NOMO-1 treated with DMSO at 0.1 percent for 48 hours (cell line): ENCODE results near the gene ATP11C.
"Not testable (repeated sequence)": the region's sequence is repeated elsewhere in the genome, so short reads cannot be mapped to it uniquely, and the experiment has no call there.

Experiments used
- DNase-seq: peaks from one replicate; lab custom pipeline; 2025; ENCODE audit not compliant: unreplicated experiment; lab: John Stamatoyannopoulos, UW

ATP11C gene

DNA sequence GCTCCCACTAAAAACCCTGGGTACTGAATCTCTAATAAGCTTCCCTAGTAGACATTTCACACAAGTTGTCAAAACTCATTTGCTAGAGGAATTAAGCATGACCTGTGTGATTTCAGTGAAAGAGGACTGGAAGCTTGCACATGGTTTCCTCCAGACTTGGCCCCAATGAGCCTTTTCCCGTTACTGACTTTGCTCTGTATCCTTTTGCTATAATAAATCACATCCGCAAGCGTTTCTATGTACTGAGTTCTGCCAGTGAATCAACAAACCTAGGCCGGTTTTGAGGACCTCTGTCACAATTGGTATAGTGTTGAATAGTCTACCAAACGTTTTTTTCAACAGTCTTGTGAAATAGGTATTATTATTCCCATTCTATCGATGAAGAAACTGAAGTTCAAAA, 8.2 kb downstream of the ATP11C start:
- DNase-seq: no peak

DNA sequence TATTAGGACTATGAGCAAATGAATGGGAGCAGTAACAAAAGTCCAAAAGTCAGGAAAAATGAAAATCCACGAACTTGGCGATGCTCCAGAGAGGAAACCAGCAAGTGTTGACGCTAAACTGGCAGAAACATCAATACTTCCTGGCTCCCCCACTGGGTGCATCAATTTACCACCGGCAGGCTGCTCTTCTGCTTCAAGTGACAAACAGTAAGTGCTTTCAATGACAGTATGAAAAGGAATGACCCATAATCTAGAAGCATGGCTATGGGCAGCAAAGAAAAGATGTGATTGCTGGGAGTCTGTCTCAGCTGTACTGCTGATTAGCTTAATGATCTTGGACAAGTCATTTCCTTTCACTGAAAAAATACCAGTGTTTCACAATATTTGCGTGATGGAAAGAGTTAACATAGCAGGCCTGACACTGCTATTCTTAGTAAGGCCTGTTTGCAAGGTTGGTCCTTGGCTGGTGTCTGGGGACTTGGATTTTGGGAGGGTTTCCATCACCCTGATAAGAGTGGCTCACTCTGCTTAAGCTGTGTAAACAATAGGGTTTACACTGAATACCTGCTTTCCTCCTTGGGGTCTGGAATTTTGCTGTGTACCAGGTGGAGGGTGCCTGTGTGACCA, 8.7 kb downstream of the ATP11C start:
- DNase-seq: no peak

DNA sequence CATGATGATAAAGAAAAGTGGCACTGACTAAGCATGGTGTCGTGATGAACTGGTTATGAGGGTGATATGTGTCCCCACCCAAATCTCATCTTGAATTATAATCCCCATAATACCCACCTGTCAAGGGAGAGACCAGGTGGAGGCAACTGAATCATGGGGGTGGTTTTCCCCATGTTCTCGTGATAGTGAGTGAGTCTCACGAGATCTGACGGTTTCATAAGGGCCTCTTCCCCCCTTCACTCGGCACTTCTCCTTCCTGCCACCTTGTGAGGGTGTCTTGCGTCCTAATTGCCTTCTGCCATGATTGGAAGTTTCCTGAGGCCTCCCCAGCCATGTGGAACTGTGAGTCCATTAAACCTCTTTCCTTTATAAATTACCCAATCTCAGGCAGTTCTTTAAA, 11.7 kb downstream of the ATP11C start:
- DNase-seq: not testable (repeated sequence)

DNA sequence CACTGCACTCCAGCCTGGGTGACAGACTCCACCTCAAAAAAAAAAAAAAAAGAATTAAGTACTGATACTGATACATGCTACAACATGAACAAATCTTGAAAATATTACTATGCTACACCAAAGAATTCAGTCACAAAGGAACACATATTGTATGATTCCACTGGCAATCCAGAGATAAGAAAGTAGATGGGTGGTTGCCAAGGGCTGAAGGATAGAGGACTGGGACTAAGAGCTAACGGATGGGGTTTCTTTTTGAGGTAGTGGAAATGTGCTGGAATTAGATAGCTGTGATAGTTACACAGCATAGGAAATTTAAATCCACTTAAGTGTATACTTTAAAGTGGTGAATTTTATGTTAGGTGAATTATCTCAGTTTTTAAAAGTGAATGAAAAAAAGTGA, 12.5 kb downstream of the ATP11C start:
- no peak for DNase-seq

DNA sequence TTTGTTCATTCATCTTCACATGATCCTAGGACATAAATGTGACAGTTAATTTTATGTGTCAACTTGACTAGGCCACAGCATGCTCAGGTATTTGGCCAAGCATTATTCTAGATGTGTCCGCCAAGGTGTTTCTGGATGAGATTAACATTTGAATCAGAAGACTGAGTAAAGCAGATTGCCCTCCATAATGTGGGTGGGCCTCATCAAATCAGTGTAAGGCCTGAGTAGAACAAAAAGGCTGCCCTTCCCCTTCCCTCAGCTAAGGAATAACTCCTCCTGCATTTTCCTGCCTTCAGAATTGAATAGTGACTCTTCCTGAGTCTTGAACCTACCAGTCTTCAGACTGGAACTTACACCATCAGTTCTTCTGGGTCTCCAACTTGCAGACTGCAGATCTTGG, 18.4 kb downstream of the ATP11C start:
- no peak for DNase-seq

DNA sequence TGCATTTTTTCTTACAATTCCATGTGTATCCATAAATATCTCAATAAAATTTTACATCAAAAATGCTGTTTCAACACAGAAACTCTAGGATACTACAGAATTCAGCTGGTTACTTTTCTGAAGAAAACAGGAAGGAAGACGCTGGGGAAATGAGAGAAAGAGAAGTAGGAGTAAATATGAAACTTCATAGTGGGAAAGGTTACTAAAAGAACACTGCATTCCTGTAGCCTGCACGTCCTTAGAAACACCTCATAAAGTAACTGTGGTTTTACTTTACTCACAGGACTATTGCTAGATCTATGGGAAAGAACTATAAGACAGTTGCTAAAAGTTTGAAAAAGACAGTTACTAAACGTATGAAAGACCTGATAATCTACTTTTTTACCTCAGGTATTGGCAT, 23.1 kb downstream of the ATP11C start:
- DNase-seq: peak; percentile 7

DNA sequence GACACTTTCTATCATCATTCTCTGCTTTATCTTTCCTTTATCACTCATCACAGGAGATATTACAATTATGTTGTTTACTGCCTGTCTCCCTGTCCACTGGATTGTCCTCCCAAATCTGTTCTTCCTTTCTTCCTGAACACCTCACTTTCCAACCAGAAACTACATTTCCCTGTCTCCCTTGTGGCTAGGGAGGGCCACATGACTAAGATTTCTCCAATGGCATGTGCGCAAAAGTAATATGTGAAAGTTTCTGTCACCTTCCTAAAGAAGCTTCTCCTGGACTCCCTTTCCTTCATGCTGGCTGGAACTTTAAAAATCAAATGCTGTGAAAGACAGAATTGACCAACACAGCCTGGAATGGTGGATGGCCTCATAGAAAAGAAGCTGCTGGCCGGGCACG, 25.8 kb downstream of the ATP11C start:
- no peak for DNase-seq

DNA sequence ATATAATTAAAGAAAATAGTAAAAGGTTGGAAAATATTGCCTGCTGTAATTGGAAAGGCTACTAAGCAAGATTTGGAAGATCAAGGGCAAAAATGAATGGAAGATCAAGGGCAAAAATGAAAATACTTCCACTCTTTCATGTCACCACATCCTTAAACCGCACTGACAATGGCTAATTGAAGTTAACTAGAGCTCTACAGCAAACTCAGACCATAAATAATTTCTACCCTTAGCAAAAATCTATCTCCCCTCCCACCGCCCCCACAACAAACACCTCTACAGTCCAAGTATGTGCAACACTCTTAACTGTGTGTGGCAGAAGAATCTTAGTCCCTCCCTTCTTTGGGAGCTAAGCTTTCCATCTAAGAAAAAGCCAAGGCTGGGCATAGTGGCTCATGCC, 27.1 kb downstream of the ATP11C start:
- no peak for DNase-seq

DNA sequence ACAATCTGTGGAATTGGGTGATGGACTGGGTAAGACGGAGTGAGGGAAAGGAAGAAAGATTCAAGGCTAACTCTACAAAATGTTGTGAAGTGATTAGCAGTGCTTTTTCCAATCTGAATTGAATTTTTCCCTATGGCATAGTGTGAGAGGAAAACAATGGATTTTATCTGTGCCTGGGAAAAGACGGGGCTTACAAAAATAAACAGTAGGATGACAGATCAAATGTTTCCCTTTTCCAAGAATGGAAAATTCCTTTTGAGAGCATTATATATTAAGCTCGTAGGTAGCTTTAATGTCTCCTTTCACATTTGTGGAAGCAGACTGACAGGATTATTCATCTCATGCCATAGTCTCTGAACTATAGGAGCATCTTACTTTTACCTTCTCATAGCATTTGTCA, 27.8 kb downstream of the ATP11C start:
- no peak for DNase-seq

DNA sequence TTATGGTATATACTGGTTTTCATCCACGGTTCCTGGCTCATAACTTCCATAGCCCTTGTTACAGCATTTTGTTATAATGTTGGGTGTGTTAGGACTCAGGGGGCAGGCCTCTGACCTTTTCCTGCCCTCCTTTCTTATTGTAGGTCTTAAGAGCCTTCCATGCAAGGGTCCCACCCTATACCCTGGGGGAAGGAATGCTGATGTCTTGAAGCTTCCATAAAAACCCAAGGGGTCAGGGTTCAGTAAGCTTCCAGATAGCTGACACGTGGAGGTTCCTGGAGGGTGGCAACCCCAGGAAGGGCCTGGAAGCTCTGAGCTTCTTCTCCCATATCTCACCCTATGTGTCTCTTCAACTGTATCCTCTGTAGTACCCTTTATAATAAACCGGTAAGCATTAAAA, 29.6 kb downstream of the ATP11C start:
- no peak for DNase-seq

DNA sequence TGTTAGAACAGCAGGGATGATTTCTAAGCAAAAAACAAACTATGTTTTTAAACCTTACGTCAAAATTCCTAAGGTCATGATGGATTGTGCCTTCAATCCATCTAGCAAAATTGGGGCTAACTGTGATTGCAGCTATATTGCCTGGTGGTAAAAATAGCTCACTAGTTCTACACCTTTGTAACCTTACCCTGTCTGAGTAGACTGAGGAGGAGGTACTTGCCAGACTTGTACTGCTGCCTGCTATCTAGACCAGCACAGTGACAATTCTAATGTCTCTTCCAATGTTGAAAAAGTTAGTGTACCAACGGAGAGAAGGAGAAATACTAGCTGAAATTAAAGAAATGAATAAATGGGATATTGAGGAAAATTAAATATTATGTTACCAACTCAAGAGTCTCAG, 30.3 kb downstream of the ATP11C start:
- no peak for DNase-seq

DNA sequence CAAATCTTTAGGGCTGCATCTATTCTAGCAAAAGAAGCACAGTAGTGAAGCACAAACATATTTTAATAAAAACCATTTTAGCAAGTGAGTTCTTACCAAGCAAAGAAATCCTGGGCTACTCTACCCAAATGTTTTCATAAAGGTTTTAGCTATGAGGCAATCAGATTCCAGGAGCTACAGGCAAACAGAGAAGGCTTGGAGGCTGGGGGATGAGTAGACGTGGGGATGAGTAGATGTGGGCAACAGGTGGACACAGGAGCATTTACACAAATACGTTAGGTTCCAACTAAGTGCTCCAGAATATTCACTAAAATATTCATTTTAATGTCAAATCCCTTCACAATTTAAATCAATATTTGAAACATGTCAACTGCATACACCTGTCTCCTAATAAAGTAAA, 34.5 kb downstream of the ATP11C start:
- no peak for DNase-seq

DNA sequence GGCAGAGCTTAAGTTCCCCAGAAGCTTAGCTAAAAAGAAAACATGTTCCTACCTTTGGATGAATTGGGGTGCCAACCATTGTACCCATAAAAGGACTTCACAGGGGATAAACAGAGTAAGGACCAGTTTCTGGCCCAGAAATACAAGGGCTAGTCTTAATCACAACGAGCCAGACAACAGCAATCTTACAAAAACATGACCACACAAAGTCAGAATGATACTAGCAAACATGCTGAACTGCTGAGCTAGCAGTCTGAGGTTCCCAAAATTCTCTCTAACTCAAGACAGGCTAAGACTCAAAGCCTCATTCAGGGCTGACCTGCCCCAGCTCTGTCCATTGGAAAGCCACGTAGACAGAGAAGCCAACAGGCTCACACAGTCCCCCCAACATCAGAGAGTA, 40.3 kb downstream of the ATP11C start:
- DNase-seq: no peak

DNA sequence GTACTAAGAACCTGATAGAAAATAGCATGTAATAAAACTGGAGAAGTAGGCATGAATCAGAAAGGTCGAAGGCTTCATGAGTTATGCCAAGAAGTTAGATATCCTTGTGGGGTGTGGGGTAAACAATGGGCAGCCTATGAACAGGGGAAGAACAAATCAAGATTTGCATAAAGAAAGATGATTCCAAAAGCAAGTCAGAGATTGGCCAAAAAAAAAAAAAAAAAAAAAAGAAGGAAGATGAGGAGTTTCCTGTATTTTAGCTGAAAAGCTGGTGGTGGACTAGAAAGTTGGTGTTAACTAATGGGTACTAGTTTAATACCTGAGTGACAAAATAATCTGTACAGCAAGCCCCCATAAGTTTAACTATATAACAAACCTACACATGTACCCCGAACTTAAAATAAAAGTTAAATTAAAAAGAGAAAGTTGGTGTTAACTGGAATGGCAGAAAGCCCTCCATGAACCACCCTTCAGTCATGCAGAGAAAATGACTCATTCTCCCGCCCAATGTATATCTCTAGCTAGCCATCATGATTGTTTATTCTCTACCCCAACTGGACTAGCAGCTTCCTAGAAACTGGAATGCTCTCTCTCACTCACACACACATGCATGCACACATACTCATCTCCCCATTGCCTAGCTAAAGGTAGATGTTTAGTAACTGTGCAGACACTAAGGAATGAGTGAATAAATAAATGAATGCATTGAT, 41.7 kb downstream of the ATP11C start:
- DNase-seq: peak; percentile 3

DNA sequence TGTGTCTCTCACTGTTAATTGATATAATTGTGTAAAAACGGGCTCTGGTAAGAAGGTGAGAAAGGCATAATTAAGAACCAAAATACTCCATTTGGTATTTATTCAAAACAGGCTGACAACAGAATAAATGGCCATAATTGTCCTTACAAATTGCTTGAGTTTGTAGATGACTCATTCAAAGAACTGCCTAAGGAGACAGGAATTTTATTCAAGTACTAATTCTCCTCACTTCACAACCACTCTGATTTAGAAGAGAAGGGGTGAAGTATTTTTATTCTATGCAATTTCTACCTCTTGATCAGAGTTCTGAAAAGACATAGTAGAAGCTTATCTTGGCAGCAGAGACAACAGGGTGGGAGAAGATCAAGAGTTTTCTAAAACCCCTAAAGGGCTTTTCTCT, 43.1 kb downstream of the ATP11C start:
- DNase-seq: no peak

DNA sequence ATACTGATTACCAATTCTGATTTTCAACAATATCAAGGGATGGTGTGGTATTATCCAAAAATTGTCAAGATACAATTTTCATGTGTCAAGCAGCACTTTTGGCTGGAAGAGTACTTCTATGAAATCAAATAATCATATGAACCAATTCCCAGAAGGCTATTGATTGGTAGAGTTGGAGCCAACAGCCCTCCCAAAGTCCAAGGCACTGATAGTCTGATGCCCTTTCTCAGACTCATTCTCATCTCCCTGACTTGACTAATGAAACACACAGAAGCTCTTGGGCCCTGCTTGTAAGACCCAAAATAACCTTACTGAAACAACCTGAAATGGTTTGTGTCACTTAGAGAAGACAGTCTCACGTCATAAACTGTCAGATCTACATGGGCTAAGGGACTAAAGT, 48.9 kb downstream of the ATP11C start:
- no peak for DNase-seq

DNA sequence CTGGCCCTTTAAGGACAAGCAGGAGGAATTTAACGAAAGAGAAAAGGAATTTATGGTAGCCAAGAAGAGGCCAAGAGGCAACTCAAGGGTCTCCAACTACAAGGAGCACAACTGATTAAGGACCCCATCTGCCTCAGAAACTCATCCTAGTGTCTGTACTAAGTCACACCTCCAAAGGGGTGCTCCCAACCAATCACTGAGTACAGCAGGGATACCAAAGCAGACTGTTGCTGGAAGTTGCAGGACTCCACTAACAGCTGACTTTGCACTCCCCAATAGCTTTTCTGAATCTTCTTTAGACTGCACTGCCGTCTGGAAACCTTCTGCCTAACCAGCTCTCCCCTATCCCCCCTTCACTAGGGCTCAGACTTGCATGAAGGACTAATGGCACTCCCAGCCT, 50.6 kb downstream of the ATP11C start:
- DNase-seq: no peak

DNA sequence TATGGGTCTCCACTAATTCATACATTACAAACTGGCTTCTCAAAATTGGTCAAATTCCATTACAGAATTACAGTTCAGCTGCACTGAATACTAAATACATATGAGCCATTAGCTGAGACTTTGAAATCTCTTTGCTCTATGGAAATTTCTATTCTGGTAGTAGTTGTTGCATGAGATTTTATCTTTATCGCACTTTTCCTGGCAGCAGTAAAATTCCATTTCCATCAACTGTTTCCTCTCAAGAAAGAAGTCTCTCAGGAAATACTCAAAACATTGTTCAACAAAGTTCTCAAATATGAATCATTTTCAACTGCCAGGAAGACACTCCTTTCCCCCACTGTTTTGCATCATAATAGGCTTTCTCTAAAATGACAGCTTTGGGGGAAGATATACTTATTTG, 51.3 kb downstream of the ATP11C start:
- no peak for DNase-seq

DNA sequence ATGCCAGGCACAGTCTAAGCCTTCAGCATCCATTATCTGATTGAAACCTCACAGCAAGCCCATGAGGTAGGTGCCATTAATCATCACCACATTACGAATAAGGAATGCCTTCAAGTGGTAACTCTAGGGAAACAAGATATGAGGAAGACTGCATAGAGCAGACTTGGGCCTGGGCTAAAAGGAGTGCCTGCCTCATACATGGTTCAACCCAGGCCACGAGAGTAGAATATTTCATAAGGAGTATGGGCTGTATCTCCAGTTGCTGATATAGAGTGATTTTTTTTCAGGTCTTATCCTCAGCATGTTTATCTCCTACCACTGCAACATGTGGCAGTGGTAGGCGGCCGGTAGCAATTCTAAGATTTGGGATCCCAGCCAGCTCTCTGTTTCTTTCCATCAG, 51.7 kb downstream of the ATP11C start:
- DNase-seq: no peak

DNA sequence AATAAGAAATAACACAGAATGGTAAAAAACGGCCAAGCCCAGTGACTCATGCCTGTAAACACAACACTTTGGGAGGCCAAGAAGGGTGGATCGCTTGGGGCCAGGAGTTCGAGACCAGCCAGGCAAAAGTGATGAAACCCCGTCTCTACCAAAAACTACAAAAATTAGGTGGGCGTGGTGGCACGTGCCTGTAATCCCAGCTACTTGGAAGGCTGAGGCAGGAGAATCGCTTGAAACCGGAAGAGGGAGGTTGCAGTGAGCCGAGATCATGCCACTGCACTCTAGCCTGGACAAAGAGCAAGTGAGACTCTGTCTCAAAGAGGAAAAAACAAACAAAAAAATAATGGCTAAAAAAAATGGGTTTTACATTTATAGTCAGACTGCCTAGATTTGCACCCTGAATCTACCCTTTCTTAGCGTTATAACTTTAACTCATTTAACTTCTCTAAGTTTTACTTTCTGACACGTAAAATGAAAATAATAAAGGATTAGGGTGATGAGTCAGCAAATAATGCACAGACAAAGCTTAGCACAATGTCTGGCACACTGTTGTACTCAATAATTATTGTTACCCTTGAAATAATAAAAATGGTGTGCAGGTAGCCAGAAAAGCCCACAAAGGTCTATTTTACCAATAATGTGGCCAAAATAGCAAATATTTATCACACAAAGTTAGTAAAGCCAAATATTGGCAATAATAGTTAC, 55.0 kb downstream of the ATP11C start:
- DNase-seq: no peak

DNA sequence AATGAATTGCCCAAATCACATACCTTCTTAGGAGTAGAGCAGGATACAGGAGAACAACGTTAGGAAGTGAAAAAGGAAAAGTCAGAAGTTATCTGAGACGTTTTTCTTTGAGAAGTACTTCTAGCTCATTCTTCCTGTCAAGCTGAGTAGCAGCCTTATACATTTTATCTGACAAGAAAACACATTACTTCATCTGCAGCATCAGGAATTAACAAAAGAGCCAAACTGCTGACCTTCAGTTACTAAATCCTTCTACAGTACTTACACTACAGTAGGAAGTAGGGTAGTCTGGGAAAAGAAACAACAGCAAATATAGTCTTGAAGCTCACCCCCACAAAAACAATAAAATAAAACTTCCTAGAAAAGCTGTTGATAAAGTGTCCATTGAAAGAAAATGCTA, 57.0 kb downstream of the ATP11C start:
- no peak for DNase-seq

DNA sequence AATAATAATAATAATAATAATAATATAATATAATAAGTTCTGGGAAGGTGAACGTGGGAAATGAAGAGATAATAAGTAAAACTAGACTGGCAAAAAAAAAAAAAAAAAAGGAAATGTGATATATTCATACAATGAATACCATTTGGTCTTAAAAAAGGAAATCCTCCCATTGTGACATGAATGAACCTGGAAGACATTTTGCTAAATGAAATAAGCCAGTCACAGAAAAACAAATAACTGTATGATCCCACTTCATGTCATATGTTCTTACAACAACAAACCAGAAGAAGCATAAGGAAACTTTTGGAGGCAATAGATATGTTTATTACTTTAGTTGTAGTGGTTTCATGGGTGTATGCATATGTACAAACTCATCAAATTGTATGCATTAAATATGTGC, 63.1 kb downstream of the ATP11C start:
- DNase-seq: no peak

DNA sequence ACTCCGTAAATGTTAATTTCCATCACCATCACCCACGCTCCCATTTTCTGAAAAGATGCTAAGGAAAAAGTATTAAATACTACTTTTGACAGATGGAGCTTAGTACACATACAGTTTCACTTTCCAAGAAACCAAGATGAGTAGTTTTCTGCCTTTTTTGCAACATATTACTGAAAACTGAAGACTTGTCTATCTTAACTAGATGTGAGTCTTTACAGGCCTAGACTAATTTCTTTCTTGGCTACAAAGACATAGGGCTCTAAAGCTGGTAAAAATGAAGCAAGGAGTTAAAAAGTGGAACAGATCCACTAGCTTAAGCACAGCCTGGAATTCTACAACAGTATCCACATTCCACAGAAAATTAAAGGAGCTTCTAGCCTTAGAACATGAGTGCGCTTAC, 68.2 kb downstream of the ATP11C start:
- DNase-seq: no peak
